ENCODE results near the gene CLDN9. TPM values are rescaled to one million over a fixed set of nuclear protein-coding genes. Genes with fewer than 3 reads are reported as not detected.
A peak's percentile ranks its signal among the peaks of the same experiment; 100 is the strongest.

CLDN9 gene
- total RNA-seq, 1 donor from 2014 or later: 0.48 TPM

GRCh38 chr16:3021449-3022207, 8.9 kb downstream of the CLDN9 start:
- FAIRE-seq (no peak), DNase-seq (ENCODE audit: low read depth) (peak; percentile 91)
- H3K27me3 ChIP-seq (ENCODE audit: insufficient read depth, low read length): no peaks in the 10 kb centered on the region
- H2AFZ ChIP-seq (ENCODE audit: low read depth, low read length): no peak overlapping the region
- H3K4me3 ChIP-seq (ENCODE audit: insufficient read depth, low read depth, low read length): peak overlapping the region; percentile 94
- peaks cover 10% of the 10 kb centered on the region for H3K4me1 Mint-ChIP-seq (ENCODE audit: low read depth, unreplicated experiment)
- peaks cover 6% of the 10 kb centered on the region for H3K36me3 Mint-ChIP-seq (ENCODE audit: low read depth, unreplicated experiment)
- H3K4me1 ChIP-seq (ENCODE audit: insufficient read depth, low read length): peaks cover 29% of the 10 kb centered on the region
- no peak for TF ChIP-seq EZH2 (IDR thresholded peaks at IDR 0.05; ENCODE audit: insufficient read depth, low read length)
- peak; percentile 7 for TF ChIP-seq CTCF (IDR thresholded peaks at IDR 0.05; ENCODE audit: insufficient read depth, low read depth, low read length)
- H3K36me3 ChIP-seq (ENCODE audit: insufficient read depth, low read length): no peaks in the 10 kb centered on the region
- peaks cover 5% of the 10 kb centered on the region for H3K79me2 ChIP-seq (ENCODE audit: insufficient read depth, low read length)
- H3K9me3 Mint-ChIP-seq (ENCODE audit: unreplicated experiment): no peaks in the 10 kb centered on the region
- peak overlapping the region; percentile 88 for H3K4me2 ChIP-seq (ENCODE audit: low read length)
- peaks cover 19% of the 10 kb centered on the region for H4K20me1 ChIP-seq (ENCODE audit: insufficient read depth, low read length)
- no peaks in the 10 kb centered on the region for H3K9me3 ChIP-seq (ENCODE audit: insufficient read depth, low read depth, low read length)
- peak overlapping the region; percentile 100 for H3K27ac ChIP-seq (ENCODE audit: low read depth, low read length)
- peak overlapping the region; percentile 100 for H3K27ac Mint-ChIP-seq (ENCODE audit: unreplicated experiment)
- no peaks in the 10 kb centered on the region for H3K27me3 Mint-ChIP-seq (ENCODE audit: low read depth, unreplicated experiment)
- peak overlapping the region; percentile 93 for H3K4me3 Mint-ChIP-seq (ENCODE audit: unreplicated experiment)
- H3K9ac ChIP-seq (ENCODE audit: low read length): peak overlapping the region; percentile 99

- peaks cover 29% of the 10 kb centered on the region for H3K4me1 ChIP-seq (ENCODE audit: insufficient read depth, low read length)
- Mint-ChIP-seq H3K27me3 (ENCODE audit: low read depth, unreplicated experiment) (no peaks in the 10 kb centered on the region), H3K36me3 (ENCODE audit: low read depth, unreplicated experiment) (peaks cover 6% of the 10 kb centered on the region), H3K9me3 (ENCODE audit: unreplicated experiment) (no peaks in the 10 kb centered on the region), H3K27ac (ENCODE audit: unreplicated experiment) (peak overlapping the region; percentile 100), H3K4me3 (ENCODE audit: unreplicated experiment) (peak overlapping the region; percentile 93), H3K4me1 (ENCODE audit: low read depth, unreplicated experiment) (peaks cover 10% of the 10 kb centered on the region)
- H3K9ac ChIP-seq (ENCODE audit: low read length): peak overlapping the region; percentile 99
- H3K9me3 ChIP-seq (ENCODE audit: insufficient read depth, low read depth, low read length): no peaks in the 10 kb centered on the region
- H2AFZ ChIP-seq (ENCODE audit: low read depth, low read length): no peak overlapping the region
- peaks cover 23% of the 10 kb centered on the region for H4K20me1 ChIP-seq (ENCODE audit: insufficient read depth, low read length)
- no peaks in the 10 kb centered on the region for H3K27me3 ChIP-seq (ENCODE audit: insufficient read depth, low read length)
- FAIRE-seq (peak; percentile 50), DNase-seq (ENCODE audit: low read depth) (peak; percentile 92)
- H3K79me2 ChIP-seq (ENCODE audit: insufficient read depth, low read length): peaks cover 5% of the 10 kb centered on the region
- TF ChIP-seq CTCF (IDR thresholded peaks at IDR 0.05; ENCODE audit: insufficient read depth, low read depth, low read length) (no peak), EZH2 (IDR thresholded peaks at IDR 0.05; ENCODE audit: insufficient read depth, low read length) (no peak)
- H3K27ac ChIP-seq (ENCODE audit: low read depth, low read length): peak overlapping the region; percentile 100
- H3K36me3 ChIP-seq (ENCODE audit: insufficient read depth, low read length): no peaks in the 10 kb centered on the region
- H3K4me3 ChIP-seq (ENCODE audit: insufficient read depth, low read depth, low read length): peak overlapping the region; percentile 94
- H3K4me2 ChIP-seq (ENCODE audit: low read length): peak overlapping the region; percentile 88
These were observed 9.5 kb downstream of the CLDN9 start for GRCh38 chr16:3022208-3022683.

Data from astrocyte (in vitro differentiated cells and primary cell).